Kidney (tissue), 14 donors: Measurements from ENCODE around the gene PNMA5. TPM values are rescaled to one million over a fixed set of nuclear protein-coding genes. Genes with fewer than 3 reads are reported as not detected.

Source experiments
- DNase-seq, 5 donors: peaks; one replicate each; pipeline ENCODE4 v3.0.0-alpha.2; 2013 to 2020
- FAIRE-seq: peaks from 2 replicates; lab custom pipeline; 2012; peaks lifted over from hg19 to GRCh38; lab: Jason Lieb, UNC
- H3K27ac ChIP-seq, 2 donors: one replicate each; pipeline ENCODE4 v1.7.0; 2013; ENCODE audit warnings: low read depth in 2 of 2, low read length in 2 of 2, inconsistent platforms in 1 of 2
- H3K27me3 ChIP-seq: one replicate; pipeline ENCODE4 v1.7.1; 2013; ENCODE audit warnings: low read length, inconsistent platforms; ENCODE audit not compliant: control insufficient read depth, insufficient read depth
- H3K36me3 ChIP-seq, 3 donors: one replicate each; pipeline versions ENCODE4 v1.7.0 to v1.7.1; 2013; ENCODE audit warnings: low read length in 3 of 3, control low read depth in 1 of 3, inconsistent platforms in 1 of 3; ENCODE audit not compliant: insufficient read depth in 3 of 3, control insufficient read depth in 2 of 3
- H3K4me1 ChIP-seq, 3 donors: one replicate each; pipeline versions ENCODE4 v1.7.0 to v1.7.1; 2013; ENCODE audit warnings: low read length in 3 of 3, inconsistent platforms in 1 of 3, low read depth in 1 of 3; ENCODE audit not compliant: control insufficient read depth in 2 of 3, insufficient read depth in 2 of 3
- H3K4me3 ChIP-seq, 3 donors: one replicate each; pipeline versions ENCODE4 v1.7.0 to v1.8.1; 2013; ENCODE audit warnings: low read length in 3 of 3, control low read depth in 1 of 3, inconsistent platforms in 1 of 3
- H3K9ac ChIP-seq, 3 donors: one replicate each; pipeline versions ENCODE4 v1.7.0 to v1.7.1; 2013; ENCODE audit warnings: low read length in 3 of 3, control low read depth in 1 of 3, inconsistent platforms in 1 of 3
- H3K9me3 ChIP-seq, 3 donors: one replicate each; pipeline versions ENCODE4 v1.7.0 to v1.7.1; 2013; ENCODE audit warnings: low read length in 3 of 3, control low read depth in 1 of 3, inconsistent platforms in 1 of 3; ENCODE audit not compliant: control insufficient read depth in 2 of 3, insufficient read depth in 1 of 3
- CTCF ChIP-seq: IDR thresholded peaks from 3 replicates; pipeline ENCODE4 v1.5.1; 2012; ENCODE audit warnings: mild to moderate bottlenecking, moderate library complexity, borderline replicate concordance; ENCODE audit not compliant: insufficient read depth; ENCODE audit errors: extremely low read depth
- intact Hi-C: fragments of 100-400 bp; cut with DNase I; formaldehyde crosslinking; loops from one replicate; pipeline ENCODE4 v1.11.1; 2022
- polyA plus RNA-seq: library from polyadenylated mRNA; stranded (reverse); fragments of 350-450 nt; fragmentation: Illumina TruSeq; extraction: RNeasy Lipid Tissue Mini Kit (QIAGEN cat#74804); gene quantifications from one replicate; pipeline ENCODE4 v1.2.3, GENCODE V29; 2014; ENCODE audit warnings: low read depth, low replicate concordance; ENCODE audit not compliant: insufficient read depth
- total RNA-seq: library from RNA; stranded (reverse); fragmentation: NEBNext Ultra II Directional; extraction: Animal tissue kit (Norgen Biotek cat#: 25700); gene quantifications from one replicate; pipeline ENCODE4 v1.2.1, GENCODE V29; 2021
- donor health status: control.
- donor health status: control.
- donor health status: control.
- donor health status: control.
- donor health status: control.
- donor health status: DM: yes; HTN: yes; CAD: no.
- donor health status: Normal renal cell carcinoma (clear cell type).

PNMA5 gene
- total and polyA plus RNA-seq, 2 donors from 2014 or later: not detected

DNA sequence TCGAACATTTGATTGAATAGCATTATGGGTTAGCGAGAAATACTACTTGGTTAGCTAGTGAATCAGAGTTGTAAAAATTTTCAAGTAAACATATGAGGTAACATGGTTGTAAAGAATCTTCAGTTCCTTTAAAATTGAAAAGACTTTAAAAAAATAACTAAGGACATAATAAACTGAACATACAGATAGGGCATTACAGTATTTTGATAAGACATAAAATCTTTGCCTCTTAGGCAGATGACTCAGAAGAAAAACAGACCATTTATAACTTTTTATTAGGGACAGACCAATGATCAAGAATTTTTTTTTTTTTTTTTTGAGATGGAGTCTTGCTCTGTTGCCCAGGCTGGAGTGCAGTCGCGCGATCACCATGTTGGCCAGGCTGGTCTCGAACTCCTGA lies 43.1 kb downstream of the PNMA5 start:
- FAIRE-seq (no peak), DNase-seq (no peak)
- TF ChIP-seq CTCF: no peak
- H3K4me1 ChIP-seq: no peaks in the 10 kb centered on the region
- H3K36me3 ChIP-seq: no peaks in the 10 kb centered on the region
- intact Hi-C loops: no loop called here
- H3K9me3 ChIP-seq: no peaks in the 10 kb centered on the region
- no peak overlapping the region for H3K27ac ChIP-seq
- H3K9ac ChIP-seq: no peak overlapping the region
- H3K27me3 ChIP-seq: no peaks in the 10 kb centered on the region
- H3K4me3 ChIP-seq: no peak overlapping the region

DNA sequence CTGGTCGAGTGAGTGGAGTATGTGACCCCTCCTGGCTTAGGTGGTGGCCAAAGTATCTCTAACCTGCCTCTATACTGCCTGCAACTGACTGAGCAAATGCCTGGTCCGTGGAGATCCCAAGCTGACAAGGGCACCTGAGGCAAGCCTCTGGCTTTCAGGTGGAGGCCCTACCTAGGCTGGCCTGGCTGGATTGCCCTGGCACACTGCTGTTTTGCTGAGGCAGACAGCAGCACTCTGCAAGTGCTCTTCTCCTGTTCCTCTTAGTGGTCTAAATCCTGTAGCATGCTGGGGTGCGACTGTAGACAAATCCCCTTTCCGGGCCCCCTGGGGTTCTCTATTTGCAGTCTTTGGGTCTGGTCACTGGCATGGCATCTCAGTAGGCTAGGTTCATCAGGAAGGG lies 44.8 kb downstream of the PNMA5 start:
- no peaks in the 10 kb centered on the region for H3K27me3 ChIP-seq
- no peak overlapping the region for H3K27ac ChIP-seq
- no peaks in the 10 kb centered on the region for H3K9me3 ChIP-seq
- no peak overlapping the region for H3K9ac ChIP-seq
- no peaks in the 10 kb centered on the region for H3K36me3 ChIP-seq
- no peak overlapping the region for H3K4me3 ChIP-seq
- no peak for TF ChIP-seq CTCF
- intact Hi-C loops: no loop called here
- H3K4me1 ChIP-seq: no peaks in the 10 kb centered on the region
- FAIRE-seq (no peak), DNase-seq (no peak)

DNA sequence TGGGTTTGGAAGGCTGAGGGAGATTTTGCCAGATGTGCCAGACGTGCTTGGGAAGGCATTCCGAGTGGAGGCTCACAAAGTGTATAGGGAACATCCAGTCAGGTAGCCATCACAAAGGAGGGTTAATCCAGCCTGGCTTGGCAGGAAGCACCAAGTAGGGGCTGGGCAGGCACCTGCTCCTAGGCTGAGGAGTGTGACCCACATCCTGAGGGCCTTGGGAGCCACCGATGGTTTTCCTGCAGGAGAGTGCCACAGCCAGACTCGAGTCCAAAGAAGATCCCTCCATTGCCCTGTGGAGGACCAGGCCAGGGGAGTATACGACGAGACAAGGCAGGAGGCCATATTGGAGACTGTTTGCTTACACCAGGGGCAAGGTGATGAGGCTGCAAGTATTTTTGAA lies 47.2 kb downstream of the PNMA5 start:
- intact Hi-C loops: no loop called here
- DNase-seq: no peak
- Histone ChIP-seq H3K4me1 (no peaks in the 10 kb centered on the region), H3K9me3 (no peaks in the 10 kb centered on the region), H3K36me3 (no peaks in the 10 kb centered on the region), H3K27me3 (no peaks in the 10 kb centered on the region), H3K4me3 (no peak overlapping the region), H3K9ac (no peak overlapping the region), H3K27ac (no peak overlapping the region)
- no peak for TF ChIP-seq CTCF
- no peak for FAIRE-seq
